Thyroid gland (tissue), 4 donors: ENCODE measurements around the gene JADE1. TPM values are rescaled to one million over a fixed set of nuclear protein-coding genes. Genes with fewer than 3 reads are reported as not detected.

Experiments
- DNase-seq, 2 donors: peaks; one replicate each; pipeline ENCODE4 v3.0.0-alpha.2; 2019
- H3K27ac ChIP-seq, 3 donors: fragments of 200-600 bp; sonication (generic); 1 replicate in 2 of 3; 2 replicates in 1 of 3; pipeline ENCODE4 v1.5.1; 2016 to 2019; ENCODE audit warnings: mild to moderate bottlenecking in 1 of 3, moderate library complexity in 1 of 3
- H3K27me3 ChIP-seq: fragments of 200-600 bp; sonication (generic); one replicate; pipeline ENCODE4 v1.5.1; 2019
- H3K36me3 ChIP-seq, 2 donors: fragments of 200-600 bp; sonication (generic); one replicate each; pipeline ENCODE4 v1.5.1; 2016 to 2019
- H3K4me1 ChIP-seq, 2 donors: fragments of 200-600 bp; sonication (generic); one replicate each; pipeline ENCODE4 v1.5.1; 2017 to 2019
- H3K4me3 ChIP-seq, 3 donors: fragments of 200-600 bp; sonication (generic); replicated peaks in 1 of 3; 1 replicate in 2 of 3; 2 replicates in 1 of 3; pipeline ENCODE4 v1.5.1; 2016; ENCODE audit warnings: mild to moderate bottlenecking in 1 of 3
- H3K9me3 ChIP-seq: fragments of 200-600 bp; sonication (generic); one replicate; pipeline ENCODE4 v1.5.1; 2017
- POLR2A ChIP-seq, 2 donors: fragments of 450-650 bp; IDR thresholded peaks; one replicate each; pipeline ENCODE4 v1.6.1; 2017; ENCODE audit warnings: antibody characterized with exemption in 2 of 2, mild to moderate bottlenecking in 2 of 2, moderate library complexity in 1 of 2
- WGBS, 2 donors: methylation state at CpG; one replicate each; pipeline ENCODE4 v1.1.5; 2017; 5-methylcytosine and 5-hydroxymethylcytosine counted together
- intact Hi-C: fragments of 100-400 bp; cut with DNase I; formaldehyde crosslinking; loops from one replicate; pipeline ENCODE4 v1.15.1; 2023
- total RNA-seq, 4 donors: library from RNA; depleted of rRNA; stranded (reverse); fragments of >200 nt; gene quantifications; one replicate each; pipeline ENCODE4 v1.2.3, GENCODE V29; 2016
- TF ChIP-seq, protein P1 (sequence below), 6 experiments: fragments of 200-600 bp in 3 of 6; fragments of 450-650 bp in 3 of 6; sonication (generic) in 3 of 6; IDR thresholded peaks; one replicate each; pipeline ENCODE4 v1.5.1; 2016 to 2019; ENCODE audit warnings: antibody characterized with exemption in 6 of 6, mild to moderate bottlenecking in 2 of 6, inconsistent platforms in 1 of 6, moderate library complexity in 1 of 6

Gene JADE1
- total RNA-seq, 4 donors from 2014 or later = 63.5 to 102 (median 74.4) TPM

DNA sequence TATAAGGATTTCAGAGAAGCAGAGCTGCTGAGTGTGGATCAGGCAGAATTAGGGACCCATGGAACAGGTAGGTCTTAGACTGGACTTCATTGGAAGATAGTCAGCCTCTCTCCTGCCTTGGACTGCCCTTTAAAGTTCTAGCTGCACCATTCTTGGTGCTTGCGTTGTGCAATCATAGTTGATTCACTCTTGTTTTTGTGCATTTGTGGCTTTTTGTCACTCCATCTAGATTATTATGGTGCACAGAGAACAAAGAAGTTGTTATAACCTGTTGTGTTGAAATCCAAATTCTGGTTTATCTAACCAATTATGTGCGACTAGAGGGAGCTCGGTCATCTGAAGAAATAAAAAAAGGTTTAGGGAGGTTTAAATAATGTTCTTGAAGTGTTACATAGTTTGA, 59.3 kb downstream of the JADE1 start:
- intact Hi-C loops = loop anchor here (5.0 to 10.0 kb wide), 4 partner anchors 226 to 684 kb away; partner anchors contain the start of genes C4orf33 and SCLT1
- no peaks in the 10 kb centered on the region for H3K4me1 ChIP-seq
- no peak for DNase-seq
- 86 to 91% methylated on average over 3 of the region's 3 CpGs for WGBS, 2 donors
- no peaks in the 10 kb centered on the region for H3K9me3 ChIP-seq
- TF ChIP-seq, protein P1, sequence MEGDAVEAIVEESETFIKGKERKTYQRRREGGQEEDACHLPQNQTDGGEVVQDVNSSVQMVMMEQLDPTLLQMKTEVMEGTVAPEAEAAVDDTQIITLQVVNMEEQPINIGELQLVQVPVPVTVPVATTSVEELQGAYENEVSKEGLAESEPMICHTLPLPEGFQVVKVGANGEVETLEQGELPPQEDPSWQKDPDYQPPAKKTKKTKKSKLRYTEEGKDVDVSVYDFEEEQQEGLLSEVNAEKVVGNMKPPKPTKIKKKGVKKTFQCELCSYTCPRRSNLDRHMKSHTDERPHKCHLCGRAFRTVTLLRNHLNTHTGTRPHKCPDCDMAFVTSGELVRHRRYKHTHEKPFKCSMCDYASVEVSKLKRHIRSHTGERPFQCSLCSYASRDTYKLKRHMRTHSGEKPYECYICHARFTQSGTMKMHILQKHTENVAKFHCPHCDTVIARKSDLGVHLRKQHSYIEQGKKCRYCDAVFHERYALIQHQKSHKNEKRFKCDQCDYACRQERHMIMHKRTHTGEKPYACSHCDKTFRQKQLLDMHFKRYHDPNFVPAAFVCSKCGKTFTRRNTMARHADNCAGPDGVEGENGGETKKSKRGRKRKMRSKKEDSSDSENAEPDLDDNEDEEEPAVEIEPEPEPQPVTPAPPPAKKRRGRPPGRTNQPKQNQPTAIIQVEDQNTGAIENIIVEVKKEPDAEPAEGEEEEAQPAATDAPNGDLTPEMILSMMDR (IDR thresholded peaks at IDR 0.05) = no peak
- TF ChIP-seq POLR2A (IDR thresholded peaks at IDR 0.05) = no peak
- H3K36me3 ChIP-seq = peaks cover 40 to 42% of the 10 kb centered on the region in 2 donors
- no peak overlapping the region for H3K4me3 ChIP-seq
- H3K27me3 ChIP-seq = no peaks in the 10 kb centered on the region
- H3K27ac ChIP-seq = no peak overlapping the region

DNA sequence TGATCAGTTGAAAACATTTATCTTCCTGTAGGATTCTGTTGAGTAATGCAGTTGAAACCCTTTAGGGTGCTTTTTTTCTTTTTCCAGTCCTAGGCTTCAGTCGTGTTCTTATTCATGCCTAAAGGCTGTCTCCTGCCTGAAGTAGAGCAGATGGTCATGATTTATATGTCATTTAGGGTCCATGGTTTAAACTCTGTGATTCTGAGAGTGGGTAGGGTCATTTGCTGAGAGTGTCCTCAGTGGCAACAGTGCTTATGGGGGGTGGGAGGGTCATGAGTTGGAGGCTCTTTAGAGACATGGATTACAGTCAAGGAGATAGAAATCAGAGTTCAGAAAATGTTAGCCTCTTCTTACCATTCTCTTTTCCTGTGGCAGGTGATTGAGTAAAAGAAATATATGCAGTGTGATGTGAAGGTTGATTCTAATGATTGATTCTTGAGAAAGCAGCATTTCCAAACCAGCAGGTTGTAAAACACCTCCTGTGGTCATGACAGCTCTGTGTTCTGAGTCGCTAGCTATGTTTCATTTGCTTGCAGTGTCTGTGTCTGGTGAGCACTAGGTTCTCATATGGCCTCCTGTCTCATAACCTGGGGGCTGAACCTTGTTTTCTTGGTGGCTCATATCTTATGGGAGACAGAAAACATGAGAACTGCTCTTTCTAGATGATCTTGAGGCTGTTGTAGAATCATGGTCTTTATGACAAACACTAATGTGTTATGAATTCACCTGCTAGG, 60.4 kb downstream of the JADE1 start:
- H3K4me3 ChIP-seq = no peak overlapping the region
- intact Hi-C loops = loop anchor here (5.0 to 10.0 kb wide), 4 partner anchors 225 to 685 kb away; partner anchors contain the start of genes C4orf33 and SCLT1
- 88 to 98% methylated on average over 2 of the region's 2 CpGs for WGBS, 2 donors
- TF ChIP-seq, protein P1 (IDR thresholded peaks at IDR 0.05) = no peak
- TF ChIP-seq POLR2A (IDR thresholded peaks at IDR 0.05) = no peak
- no peak for DNase-seq
- H3K27me3 ChIP-seq = no peaks in the 10 kb centered on the region
- no peaks in the 10 kb centered on the region for H3K4me1 ChIP-seq
- no peak overlapping the region for H3K27ac ChIP-seq
- H3K9me3 ChIP-seq = no peaks in the 10 kb centered on the region
- H3K36me3 ChIP-seq = peaks cover 37 to 42% of the 10 kb centered on the region in 2 donors

DNA sequence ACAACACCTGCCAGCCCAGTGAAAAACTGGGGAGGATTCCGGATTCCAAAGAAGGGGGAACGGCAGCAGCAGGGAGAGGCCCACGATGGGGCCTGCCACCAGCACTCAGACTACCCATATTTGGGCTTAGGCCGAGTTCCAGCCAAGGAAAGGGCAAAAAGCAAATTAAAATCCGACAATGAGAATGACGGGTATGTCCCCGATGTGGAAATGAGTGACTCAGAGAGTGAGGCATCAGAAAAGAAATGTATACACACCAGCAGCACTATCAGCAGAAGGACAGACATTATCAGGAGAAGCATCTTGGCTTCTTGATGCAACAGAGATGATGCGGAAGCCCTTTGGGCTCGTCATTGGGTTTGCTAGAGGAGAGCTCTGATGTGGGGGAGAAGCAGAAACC, 62.4 kb downstream of the JADE1 start:
- no peak overlapping the region for H3K4me3 ChIP-seq
- TF ChIP-seq, protein P1 (IDR thresholded peaks at IDR 0.05) = no peak
- TF ChIP-seq POLR2A (IDR thresholded peaks at IDR 0.05) = no peak
- DNase-seq = no peak
- H3K27ac ChIP-seq = no peak overlapping the region
- no peaks in the 10 kb centered on the region for H3K9me3 ChIP-seq
- peaks cover 31 to 42% of the 10 kb centered on the region in 2 donors for H3K36me3 ChIP-seq
- no peaks in the 10 kb centered on the region for H3K4me1 ChIP-seq
- 95 to 96% methylated on average over 9 of the region's 9 CpGs for WGBS, 2 donors
- no peaks in the 10 kb centered on the region for H3K27me3 ChIP-seq
- intact Hi-C loops = no loop called here

DNA sequence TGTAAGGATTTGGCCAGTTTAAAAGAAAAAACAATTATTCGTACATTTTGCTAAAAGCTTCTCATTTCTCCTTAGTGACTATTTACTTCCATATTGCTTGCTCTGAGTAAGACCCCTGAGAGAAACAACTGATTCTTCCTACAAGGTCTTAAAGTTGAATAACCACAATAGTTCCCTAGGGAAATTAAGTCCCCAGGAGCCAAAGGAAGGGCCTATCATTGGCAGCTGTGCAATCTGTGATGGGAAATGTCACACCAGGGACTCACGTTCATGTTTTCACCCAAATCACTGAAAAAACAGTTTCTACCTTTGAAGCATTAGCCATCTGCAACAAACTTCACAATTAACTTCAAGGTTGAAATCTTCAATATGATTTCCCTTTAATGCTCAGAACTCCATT, 66.7 kb downstream of the JADE1 start:
- H3K36me3 ChIP-seq = peaks cover 16% of the 10 kb centered on the region in 2 donors
- TF ChIP-seq, protein P1 (IDR thresholded peaks at IDR 0.05) = no peak
- TF ChIP-seq POLR2A (IDR thresholded peaks at IDR 0.05) = no peak
- no peaks in the 10 kb centered on the region for H3K9me3 ChIP-seq
- 92 to 94% methylated on average over 2 of the region's 2 CpGs for WGBS, 2 donors
- DNase-seq = no peak
- H3K27ac ChIP-seq = no peak overlapping the region
- H3K4me3 ChIP-seq = no peak overlapping the region
- H3K4me1 ChIP-seq = no peaks in the 10 kb centered on the region
- intact Hi-C loops = no loop called here
- H3K27me3 ChIP-seq = no peaks in the 10 kb centered on the region

DNA sequence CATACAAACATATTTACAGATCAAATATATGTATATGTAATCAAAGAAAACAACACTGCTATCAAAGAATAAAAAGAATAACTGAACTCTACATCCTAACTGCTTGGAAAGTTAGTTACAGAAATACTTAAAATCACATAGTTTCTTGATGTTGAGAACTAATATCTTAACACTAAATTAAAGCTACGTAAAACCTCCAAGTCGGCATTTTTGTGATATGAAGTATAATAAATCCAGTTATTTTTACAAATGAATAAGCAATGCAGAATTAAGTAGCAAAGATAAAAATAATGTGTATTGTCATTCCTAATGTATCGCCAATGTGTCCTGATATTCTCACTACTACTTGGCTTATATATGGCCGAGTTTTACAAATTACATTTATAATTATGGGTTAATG, 68.4 kb downstream of the JADE1 start:
- no peak for DNase-seq
- Histone ChIP-seq H3K36me3 (no peaks in the 10 kb centered on the region), H3K27ac (no peak overlapping the region), H3K27me3 (no peaks in the 10 kb centered on the region), H3K4me1 (no peaks in the 10 kb centered on the region), H3K4me3 (no peak overlapping the region), H3K9me3 (no peaks in the 10 kb centered on the region)
- intact Hi-C loops = no loop called here
- WGBS, 2 donors = 93 to 94% methylated on average over 4 of the region's 4 CpGs
- TF ChIP-seq, protein P1 (IDR thresholded peaks at IDR 0.05) = no peak
- no peak for TF ChIP-seq POLR2A (IDR thresholded peaks at IDR 0.05)
